GM18517 (cell line): Measurements from ENCODE around the gene PPM1D.
"Not testable (repeated sequence)": the region's sequence is repeated elsewhere in the genome, so short reads cannot be mapped to it uniquely, and the experiment has no call there.

Experiments used
- ATAC-seq: cut with Tn5 transposase; IDR thresholded peaks from one replicate; pipeline ENCODE4 v1.9.1; 2021; ENCODE audit warnings: mild to moderate bottlenecking, moderate library complexity; ENCODE audit not compliant: unreplicated experiment

PPM1D gene

DNA sequence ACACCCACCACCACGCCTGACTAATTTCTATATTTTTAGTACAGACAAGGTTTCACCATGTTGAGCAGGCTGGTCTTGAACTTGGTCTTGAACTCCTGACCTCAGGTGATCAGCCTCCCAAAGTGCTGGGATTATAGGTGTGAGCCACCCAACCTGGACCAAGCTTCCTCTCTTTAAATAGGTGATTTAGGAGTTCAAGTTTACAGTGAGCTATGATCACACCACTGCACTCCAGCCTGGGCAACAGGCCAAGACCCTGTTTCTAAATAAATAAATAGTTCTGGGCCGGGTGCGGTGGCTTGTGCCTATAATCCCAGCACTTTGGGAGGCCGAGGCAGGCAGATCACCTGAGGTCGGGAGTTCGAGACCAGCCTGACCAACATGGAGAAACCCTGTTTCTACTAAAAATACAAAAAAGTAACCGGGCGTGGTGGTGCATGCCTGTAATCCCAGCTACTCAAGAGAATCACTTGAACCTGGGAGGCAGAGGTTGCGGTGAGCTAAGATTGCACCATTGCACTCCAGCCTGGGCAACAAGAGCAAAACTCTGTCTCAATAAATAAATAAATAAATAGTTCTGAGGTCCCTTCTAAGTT lies 6.5 kb upstream of the PPM1D start:
- not testable (repeated sequence) for ATAC-seq

DNA sequence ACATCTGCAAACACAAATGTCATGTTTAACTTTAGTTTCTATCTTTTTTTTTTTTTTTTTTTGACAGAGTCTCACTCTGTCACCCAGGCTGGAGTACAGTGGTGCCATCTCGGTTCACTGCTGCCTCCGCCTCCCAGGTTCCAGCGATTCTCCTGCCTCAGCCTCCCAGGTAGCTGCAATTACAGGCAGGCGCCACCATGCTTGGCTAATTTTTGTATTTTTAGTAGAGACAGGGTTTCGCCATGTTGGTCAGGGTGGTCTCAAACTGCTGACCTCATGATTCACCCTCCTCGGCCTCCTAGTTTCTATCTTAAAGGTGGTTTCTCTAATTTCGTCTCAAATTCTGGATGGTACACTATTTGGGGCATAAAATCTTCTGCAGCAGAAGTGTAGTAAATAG lies 5.8 kb upstream of the PPM1D start:
- not testable (repeated sequence) for ATAC-seq

DNA sequence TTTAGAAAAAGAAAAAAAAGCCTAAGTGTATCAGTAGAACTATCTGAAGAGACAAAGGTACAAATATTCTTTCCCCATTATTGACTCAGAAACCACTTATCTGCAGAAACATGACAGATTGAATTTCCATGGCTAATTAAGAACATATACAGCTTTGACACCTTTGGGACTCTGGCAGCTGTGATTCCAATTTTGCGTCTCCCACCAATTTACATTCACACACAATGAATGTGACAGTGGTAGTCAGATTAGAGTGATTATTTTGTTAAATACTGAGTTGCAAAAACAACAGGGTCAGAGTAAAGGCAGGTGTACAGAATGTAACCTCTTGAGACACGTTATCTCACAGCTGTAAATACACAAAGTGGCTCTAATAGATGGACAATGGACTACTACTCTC lies 5.3 kb upstream of the PPM1D start:
- ATAC-seq: no peak

DNA sequence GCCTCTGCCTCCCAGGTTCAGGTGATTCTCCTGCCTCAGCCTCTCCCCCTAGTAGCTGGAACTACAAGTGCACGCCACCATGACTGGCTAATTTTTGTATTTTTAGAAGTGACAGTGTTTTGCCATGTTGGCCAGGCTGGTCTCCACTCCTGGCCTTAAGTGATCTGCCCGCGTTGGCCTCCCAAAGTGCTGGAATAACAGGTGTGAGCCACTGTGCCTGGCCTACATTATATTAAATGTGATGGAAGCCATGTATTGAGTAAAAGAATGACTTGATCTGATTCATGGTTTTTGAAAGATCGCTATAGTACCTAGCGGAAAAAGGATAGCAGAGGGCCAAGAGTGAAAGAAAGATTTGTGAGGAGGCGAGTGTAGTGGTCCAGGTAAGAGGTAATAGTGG lies 2.7 kb upstream of the PPM1D start:
- ATAC-seq: no peak

DNA sequence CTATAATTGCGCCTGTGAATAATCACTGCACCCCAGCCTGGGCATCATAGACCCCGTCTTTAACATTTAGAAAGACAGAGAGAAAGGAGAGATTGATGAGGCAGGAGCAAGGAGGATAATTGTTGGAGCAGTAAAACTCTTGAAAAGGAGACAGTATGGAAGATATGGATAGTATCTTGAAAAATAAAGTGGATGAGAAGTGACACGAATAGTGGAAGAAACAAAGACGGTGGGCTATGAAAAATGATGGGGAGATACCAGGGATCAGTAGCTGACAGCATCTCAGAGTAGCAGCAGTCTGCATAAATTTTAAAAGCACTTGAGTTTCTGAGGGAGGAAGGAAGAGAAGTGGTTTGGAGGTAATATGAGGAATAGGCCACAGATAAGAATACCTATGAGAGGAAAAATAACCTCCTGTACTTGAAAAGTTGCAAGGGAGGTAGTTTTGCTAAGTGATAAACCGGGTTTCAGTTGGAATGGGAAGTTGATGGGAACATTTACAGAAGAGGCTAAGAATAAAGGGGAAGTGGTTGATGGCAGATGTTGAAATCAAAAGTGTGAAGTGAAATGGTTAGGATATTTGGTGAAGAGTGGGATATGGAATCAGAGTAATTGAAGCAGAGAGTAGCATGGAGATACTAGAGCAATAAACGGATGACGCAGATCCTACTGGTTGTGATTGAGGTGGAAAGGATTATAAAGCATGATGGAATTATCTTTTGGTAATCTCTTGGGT lies 1.8 kb upstream of the PPM1D start:
- no peak for ATAC-seq

DNA sequence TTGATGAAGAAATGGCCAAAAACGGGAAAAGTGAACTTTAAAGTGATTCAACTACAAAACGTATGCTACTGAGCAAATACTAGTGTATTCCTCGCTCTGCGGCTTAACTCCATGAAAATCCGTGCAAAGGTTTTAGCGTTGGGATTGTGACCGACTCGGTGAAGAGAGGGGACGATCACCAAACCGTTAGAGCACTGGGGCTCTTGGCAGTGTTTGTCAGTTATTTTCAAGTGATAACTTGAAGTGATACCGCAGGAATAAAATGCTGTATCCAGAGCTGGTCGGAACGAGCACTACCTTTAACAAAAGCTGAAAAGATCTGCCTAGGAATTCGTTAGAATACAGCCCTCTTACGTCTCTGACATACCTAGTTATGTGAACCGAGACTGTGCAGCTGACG lies 773 bp upstream of the PPM1D start:
- no peak for ATAC-seq

DNA sequence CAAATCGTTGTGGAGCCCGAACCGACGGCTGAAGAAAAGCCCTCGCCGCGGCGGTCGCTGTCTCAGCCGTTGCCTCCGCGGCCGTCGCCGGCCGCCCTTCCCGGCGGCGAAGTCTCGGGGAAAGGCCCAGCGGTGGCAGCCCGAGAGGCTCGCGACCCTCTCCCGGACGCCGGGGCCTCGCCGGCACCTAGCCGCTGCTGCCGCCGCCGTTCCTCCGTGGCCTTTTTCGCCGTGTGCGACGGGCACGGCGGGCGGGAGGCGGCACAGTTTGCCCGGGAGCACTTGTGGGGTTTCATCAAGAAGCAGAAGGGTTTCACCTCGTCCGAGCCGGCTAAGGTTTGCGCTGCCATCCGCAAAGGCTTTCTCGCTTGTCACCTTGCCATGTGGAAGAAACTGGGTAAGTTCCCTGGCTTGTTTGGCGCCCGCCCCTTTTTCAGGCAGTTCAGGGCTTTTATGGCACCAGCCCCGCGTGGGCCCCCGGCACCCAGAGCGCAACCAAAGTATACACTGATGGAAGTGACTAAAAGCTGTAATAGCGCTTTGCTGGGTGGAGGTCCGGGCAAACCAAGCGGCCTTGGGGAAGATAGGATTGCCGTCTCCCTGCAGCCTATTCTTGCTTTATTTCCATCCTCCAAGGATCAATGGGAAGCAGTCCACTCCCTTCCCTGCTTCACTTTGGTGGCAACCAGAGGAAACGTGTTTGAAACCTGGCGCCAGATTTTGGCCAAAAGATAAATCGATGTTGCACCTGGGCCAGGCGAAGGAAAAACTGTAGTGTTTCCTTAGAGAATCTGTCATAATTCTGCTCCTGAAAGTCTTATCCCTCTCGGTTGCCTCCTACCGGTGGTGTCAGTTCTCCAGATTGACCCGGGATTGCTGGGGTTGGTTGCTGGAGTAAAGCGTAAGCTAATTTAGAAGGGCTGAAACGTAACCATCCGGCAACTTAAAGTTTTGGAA lies 775 bp downstream of the PPM1D start:
- ATAC-seq: peak; percentile 12

DNA sequence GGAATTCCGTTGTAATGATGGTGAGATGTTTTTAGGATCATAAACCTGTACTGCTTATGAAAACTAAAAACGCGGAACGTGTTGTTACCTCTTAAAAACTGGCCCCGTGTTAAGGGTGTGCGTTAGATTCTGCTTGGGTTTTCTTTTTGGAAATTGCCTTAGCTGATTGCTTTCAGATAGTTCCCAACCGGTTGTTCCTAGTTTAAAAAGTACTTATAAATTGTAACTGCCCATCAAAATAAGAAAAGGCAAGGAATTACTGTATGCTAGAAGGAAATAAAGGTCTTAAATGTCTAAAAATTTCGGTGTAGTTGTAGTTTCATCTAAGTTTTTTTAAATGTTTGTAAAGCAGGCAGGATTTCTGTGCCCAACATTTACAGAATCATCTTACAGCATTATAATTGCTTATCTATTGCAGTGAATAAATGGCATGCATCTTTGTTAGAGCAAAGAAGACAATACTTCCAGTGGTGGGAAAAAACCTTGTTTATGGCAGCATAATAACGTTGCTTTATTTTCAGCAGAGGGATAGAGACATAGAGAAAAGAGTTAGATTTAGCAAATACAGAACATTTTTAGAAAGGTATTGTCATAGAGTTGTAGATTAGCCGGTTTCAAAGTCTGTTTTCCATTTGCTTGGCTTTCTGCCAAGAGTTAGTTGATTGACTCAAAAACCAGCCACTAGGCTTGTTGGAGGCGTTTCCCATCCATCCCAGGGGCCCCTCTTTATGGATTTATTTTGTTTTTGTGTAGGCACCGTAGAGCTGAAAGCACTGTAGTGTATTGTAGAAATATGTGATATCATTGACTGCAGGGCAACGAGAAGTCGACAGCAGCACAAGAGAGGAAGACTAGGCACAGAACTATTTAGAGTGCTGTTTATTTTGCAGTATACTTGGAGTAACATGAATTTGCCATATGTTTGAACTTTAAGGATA lies 1.7 kb downstream of the PPM1D start:
- no peak for ATAC-seq

DNA sequence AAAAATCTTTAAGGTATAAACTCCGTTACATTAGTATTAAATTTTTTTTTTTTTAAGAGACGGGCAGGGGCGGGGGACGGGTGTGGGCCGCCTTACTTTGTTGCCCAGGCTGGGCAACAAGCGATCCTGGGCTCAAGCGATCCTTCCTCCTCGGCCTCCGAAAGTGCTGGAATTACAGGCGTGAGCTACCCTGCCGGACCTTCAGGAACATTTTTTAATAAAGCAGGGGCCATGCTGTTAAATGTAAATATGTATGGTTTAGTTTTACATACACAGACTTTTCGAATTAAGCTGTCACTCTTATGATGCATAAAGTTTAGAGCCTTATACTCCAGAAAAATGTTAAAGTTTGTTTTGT lies 2.4 kb downstream of the PPM1D start:
- ATAC-seq: no peak

DNA sequence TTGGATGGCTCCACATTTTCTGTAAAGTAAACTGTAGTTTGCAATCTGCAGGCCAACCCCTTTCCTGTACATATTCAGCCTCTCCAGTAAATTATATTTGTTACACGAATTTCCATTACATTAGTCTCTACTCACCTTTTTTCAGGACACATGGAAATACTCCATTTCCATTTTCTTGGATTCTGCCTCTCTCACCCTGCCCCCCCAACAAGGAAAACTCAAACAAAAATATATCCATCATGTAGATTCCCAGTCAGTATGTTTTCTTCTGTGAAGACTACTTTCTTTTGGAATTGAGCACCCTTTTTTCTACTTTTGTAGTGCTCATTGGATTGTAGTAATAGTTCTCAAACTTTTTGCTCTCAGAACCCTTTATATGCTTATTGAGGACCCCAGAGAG lies 2.9 kb downstream of the PPM1D start:
- no peak for ATAC-seq

DNA sequence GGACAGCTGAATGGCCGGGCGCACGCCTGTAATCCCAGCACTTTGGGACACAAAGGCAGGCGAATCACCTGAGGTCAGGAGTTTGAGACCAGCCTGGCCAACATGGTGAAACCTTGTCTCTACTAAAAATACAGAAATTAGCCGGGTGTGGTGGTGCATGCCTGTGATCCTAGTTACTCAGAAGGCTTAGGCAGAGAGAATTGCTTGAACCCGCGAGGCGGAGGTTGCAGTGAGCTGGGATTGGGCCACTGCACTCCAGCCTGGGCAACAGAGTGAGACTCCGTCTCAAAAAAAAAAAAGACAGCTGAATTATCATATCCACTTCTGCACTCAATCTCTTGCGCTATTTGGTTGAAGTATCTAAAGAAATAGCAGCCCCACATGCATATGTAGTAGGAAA lies 3.5 kb downstream of the PPM1D start:
- not testable (repeated sequence) for ATAC-seq

DNA sequence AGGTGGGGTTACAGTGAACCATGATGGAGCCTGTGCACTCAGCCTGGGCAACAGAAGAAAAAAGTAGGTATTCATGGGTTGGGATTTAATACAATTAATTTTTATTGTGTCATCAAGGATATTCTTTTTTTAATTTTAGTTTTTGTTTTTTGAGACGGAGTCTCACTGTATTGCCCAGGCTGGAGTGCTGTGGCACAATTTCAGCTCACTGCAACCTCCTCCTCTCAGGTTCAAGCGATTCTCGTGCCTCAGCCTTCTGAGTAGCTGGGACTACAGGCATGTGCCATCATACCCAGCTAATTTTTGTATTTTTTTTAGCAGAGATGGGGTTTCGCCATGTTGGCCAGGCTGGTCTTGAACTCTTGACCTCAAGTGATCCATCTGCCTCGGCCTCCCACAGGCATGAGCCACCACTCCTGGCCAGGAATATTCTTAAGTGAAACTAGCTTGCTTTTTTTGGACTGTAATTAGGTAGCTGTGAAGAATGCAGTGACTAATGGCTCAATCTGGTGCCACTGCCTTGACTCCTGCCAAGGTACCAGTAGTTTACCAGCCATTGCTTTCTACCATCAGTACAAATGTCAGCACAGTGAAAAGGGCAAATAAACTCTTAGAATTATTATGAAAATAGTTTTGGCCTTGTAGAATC lies 4.8 kb downstream of the PPM1D start:
- ATAC-seq: no peak

DNA sequence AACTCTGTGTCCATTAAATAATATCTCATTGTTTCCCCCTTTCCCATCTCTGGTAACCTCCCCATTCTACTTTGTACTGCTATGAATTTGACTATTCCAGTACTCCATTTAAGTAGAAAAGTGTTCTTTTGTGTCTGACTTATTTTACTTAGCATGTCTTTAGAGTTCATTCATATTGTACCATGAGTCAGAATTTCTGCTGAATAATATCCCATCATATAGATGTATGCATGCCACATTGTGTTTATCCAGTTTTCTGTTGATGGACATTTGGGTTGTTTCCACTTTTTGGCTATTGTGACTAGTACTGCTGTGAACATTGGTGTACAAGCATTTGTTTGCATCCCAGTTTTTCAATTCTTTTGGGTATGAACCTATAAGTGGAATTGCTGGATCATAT lies 6.0 kb downstream of the PPM1D start:
- no peak for ATAC-seq

DNA sequence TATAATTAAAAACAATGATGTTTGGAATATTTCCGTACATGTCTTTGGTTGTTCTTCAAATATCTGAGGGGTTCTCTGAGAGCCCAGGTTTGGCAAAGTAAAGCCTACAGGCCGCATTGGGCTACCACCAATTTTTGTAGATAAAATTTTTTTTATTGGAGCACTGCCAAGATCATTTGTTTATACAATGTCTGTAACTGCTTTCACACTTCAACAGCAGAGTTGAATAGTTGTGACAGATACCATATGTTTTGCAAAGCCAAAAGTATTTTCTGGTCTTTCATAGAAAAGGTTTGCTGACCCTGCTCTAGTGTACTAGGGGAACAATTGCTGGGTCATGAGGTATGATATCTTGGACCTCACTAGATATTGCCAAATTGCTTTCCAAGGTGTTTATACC lies 10.5 kb downstream of the PPM1D start:
- ATAC-seq: no peak

DNA sequence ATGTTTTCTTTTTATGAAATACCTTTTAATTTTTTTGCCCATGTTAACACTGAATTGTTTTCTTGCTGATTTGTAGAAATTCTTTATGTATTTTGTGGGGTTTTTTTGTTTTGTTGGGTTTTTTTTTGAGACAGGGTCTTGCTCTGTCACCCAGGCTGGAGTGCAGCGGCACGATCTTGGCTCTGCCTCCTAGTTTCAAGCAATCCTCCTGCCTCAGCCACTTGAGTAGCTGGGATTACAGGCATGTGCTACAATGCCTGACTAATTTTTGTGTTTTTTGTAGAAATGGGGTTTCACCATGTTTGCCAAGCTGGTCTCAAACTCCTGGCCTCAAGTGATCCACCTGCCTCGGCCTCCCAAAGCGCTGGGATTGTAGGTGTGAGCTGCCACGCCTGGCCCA lies 11.3 kb downstream of the PPM1D start:
- not testable (repeated sequence) for ATAC-seq

DNA sequence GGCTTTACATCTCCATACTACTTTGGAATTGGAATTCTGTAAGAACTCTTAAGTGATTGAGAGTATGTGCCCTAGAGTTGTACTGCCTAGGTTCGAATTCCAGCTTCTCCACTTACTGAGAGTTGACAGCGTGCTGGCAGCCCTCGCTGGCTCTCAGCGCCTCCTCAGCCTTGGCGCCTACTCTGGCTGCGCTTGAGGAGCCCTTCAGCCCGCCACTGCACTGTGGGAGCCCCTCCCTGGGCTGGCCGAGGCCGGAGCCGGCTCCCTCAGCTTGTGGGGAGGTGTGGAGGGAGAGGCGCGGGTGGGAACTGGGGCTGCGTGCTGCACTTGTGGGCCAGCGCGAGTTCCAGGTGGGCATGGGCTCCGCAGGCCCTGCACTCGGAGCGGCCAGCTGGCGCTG lies 13.3 kb downstream of the PPM1D start:
- ATAC-seq: no peak

DNA sequence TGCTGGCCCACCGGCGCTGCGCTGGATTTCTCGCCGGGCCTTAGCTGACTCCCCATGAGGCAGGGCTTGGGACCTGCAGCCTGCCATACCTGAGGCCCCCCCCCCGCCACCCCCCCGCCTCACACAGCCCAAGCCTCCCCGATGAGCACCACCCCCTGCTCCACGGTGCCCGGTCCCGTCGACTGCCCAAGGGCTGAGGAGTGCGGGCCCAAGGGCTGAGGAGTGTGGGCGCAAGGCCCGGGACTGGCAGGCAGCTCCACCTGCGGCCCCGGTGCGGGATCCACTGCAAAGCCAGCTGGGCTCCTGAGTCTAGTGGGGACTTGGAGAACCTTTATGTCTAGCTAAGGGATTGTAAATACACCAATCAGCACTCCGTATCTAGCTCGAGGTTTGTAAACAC lies 13.8 kb downstream of the PPM1D start:
- ATAC-seq: not testable (repeated sequence)

DNA sequence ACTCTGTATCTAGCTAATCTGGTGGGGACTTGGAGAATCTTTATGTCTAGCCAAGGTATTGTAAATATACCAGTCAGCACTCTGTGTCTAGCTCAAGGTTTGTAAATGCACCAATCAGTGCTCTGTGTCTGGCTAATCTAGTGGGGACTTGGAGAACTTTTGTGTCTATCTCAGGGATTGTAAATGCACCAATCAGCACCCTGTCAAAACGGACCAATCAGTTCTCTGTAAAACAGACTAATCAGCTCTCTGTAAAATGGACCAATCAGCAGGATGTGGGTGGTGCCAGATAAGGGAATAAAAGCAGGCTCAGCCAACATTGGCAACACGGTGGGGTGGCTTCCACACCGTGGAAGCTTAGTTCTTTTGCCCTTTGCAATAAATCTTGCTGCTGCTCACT lies 14.3 kb downstream of the PPM1D start:
- not testable (repeated sequence) for ATAC-seq

DNA sequence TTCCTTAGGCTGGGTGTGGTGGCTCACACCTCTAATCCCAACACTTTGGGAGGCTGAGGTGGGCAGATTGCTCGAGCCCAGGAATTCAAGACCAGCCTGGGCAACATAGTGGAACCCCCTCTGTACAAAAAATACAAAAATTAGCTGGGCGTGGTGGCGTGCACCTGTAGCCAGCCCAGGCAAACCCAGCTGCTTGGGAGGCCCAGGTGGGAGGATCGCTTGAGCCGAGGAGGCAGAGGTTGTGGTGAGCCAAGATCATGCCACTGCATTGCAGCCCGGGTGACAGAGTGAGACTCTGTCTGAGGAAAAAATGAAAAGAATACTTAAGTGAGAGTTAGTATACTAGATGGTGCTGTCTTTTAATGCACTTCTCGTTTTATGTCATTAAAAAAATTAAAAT lies 15.1 kb downstream of the PPM1D start:
- no peak for ATAC-seq

DNA sequence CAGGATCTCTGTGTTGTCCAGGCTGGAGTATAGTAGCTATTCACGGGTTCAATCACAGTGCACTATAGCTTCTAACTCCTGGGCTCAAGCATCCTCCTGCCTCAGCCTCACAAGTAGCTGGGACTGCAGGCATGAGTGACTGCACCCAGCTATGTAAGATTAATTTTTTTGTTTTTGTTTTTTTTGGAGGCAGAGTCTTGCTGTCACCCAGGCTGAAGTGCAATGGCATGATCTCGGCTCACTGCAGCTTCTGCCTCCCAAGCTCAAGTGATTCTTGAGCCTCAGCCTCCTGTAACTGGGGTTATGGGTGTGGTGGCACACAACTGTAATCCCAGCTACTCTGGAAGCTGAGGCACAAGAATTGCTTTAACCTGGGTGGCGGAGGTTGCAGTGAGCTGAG lies 15.8 kb downstream of the PPM1D start:
- no peak for ATAC-seq
